Adipose tissue (tissue), 3 donors: ENCODE measurements around the gene AK8. TPM values are rescaled to one million over a fixed set of nuclear protein-coding genes. Genes with fewer than 3 reads are reported as not detected.

ENCODE experiments used
- H3K27ac ChIP-seq: one replicate; pipeline ENCODE4 v1.5.1; 2013; ENCODE audit warnings: low read depth, low read length
- WGBS, 3 donors: extraction: QIAGEN DNeasy Blood & Tissue Kit; methylation state at CpG; one replicate each; pipeline ENCODE4 v1.1.7; 2013; 5-methylcytosine and 5-hydroxymethylcytosine counted together
- polyA plus RNA-seq, 3 donors: library from polyadenylated mRNA; stranded (reverse); fragments of 200-250 nt; gene quantifications; one replicate each; pipeline ENCODE4 v1.2.3, GENCODE V29; 2013
- donor health status: healthy with polysubstance abuse.
- donor health status: Bipolar disorder and iron deficiency.
- donor health status: healthy.

Gene AK8
- polyA plus RNA-seq, 3 donors, result 0.12 to 0.66 TPM; not detected in 1

- WGBS, 3 donors, result 78 to 87% (median 86%) methylated on average over 13 of the region's 13 CpGs
- no peak overlapping the region for H3K27ac ChIP-seq
Observed at GRCh38 chr9:132840980-132841379, 37.1 kb downstream of the AK8 start.

- no peak overlapping the region for H3K27ac ChIP-seq
- 86 to 90% (median 87%) methylated on average over 4 of the region's 4 CpGs for WGBS, 3 donors
Observed at GRCh38 chr9:132838291-132838690, 39.8 kb downstream of the AK8 start.

- 81 to 87% (median 84%) methylated on average over 16 of the region's 16 CpGs for WGBS, 3 donors
Observed at GRCh38 chr9:132837501-132838286, 40.4 kb downstream of the AK8 start.

GRCh38 chr9:132834343-132834742 lies 43.7 kb downstream of the AK8 start:
- 86 to 91% (median 89%) methylated on average over 7 of the region's 7 CpGs for WGBS, 3 donors
- H3K27ac ChIP-seq, result no peak overlapping the region

More at GRCh38 chr9:132837501-132838286, 40.4 kb downstream of the AK8 start:
- no peak overlapping the region for H3K27ac ChIP-seq

GRCh38 chr9:132833550-132834121 lies 44.4 kb downstream of the AK8 start:
- no peak overlapping the region for H3K27ac ChIP-seq
- WGBS, 3 donors, result 71 to 78% (median 72%) methylated on average over 24 of the region's 24 CpGs

GRCh38 chr9:132832171-132832881 lies 45.8 kb downstream of the AK8 start:
- WGBS, 3 donors, result 77 to 81% (median 78%) methylated on average over 9 of the region's 9 CpGs
- no peak overlapping the region for H3K27ac ChIP-seq

- 76 to 89% (median 80%) methylated on average over 16 of the region's 16 CpGs for WGBS, 3 donors
- no peak overlapping the region for H3K27ac ChIP-seq
Observed at GRCh38 chr9:132828201-132828770, 49.8 kb downstream of the AK8 start.

- H3K27ac ChIP-seq, result no peak overlapping the region
- 41 to 97% (median 94%) methylated on average over 5 of the region's 5 CpGs for WGBS, 3 donors
Observed at GRCh38 chr9:132827366-132827765, 50.7 kb downstream of the AK8 start.

GRCh38 chr9:132826621-132827365 lies 51.3 kb downstream of the AK8 start:
- H3K27ac ChIP-seq, result no peak overlapping the region
- WGBS, 3 donors, result 77 to 86% (median 80%) methylated on average over 13 of the region's 13 CpGs

- no peak overlapping the region for H3K27ac ChIP-seq
- 88 to 96% (median 90%) methylated on average over 12 of the region's 12 CpGs for WGBS, 3 donors
Observed at GRCh38 chr9:132826131-132826530, 52.0 kb downstream of the AK8 start.

GRCh38 chr9:132825430-132825829 lies 52.7 kb downstream of the AK8 start:
- no peak overlapping the region for H3K27ac ChIP-seq
- 72 to 84% (median 74%) methylated on average over 10 of the region's 10 CpGs for WGBS, 3 donors

GRCh38 chr9:132824951-132825350 lies 53.1 kb downstream of the AK8 start:
- 64 to 78% (median 75%) methylated on average over 2 of the region's 2 CpGs for WGBS, 3 donors

GRCh38 chr9:132824151-132824550 lies 53.9 kb downstream of the AK8 start:
- WGBS, 3 donors, result 79 to 87% (median 82%) methylated on average over 7 to 8 of the region's 8 CpGs
- no peak overlapping the region for H3K27ac ChIP-seq

More at GRCh38 chr9:132824951-132825350, 53.1 kb downstream of the AK8 start:
- no peak overlapping the region for H3K27ac ChIP-seq

- whole genome bisulfite sequencing, 3 donors, result 69 to 79% (median 77%) methylated on average over 18 of the region's 18 CpGs
- H3K27ac ChIP-seq, result no peak overlapping the region
Observed at GRCh38 chr9:132823370-132824145, 54.5 kb downstream of the AK8 start.

GRCh38 chr9:132820169-132820944 lies 57.7 kb downstream of the AK8 start:
- 72 to 73% (median 73%) methylated on average over 11 of the region's 11 CpGs for WGBS, 3 donors

GRCh38 chr9:132818588-132818987 lies 59.5 kb downstream of the AK8 start:
- no peak overlapping the region for H3K27ac ChIP-seq
- 76 to 93% (median 80%) methylated on average over 4 of the region's 4 CpGs for WGBS, 3 donors

More at GRCh38 chr9:132820169-132820944, 57.7 kb downstream of the AK8 start:
- H3K27ac ChIP-seq, result no peak overlapping the region

- WGBS, 3 donors, result 82 to 88% (median 88%) methylated on average over 14 of the region's 14 CpGs
Observed at GRCh38 chr9:132814937-132815336, 63.1 kb downstream of the AK8 start.

More at GRCh38 chr9:132814937-132815336, 63.1 kb downstream of the AK8 start:
- H3K27ac ChIP-seq, result no peak overlapping the region
